ENCODE results near the gene SMAD2. TPM values are rescaled to one million over a fixed set of nuclear protein-coding genes. Genes with fewer than 3 reads are reported as not detected.

The SMAD2 gene
- total RNA-seq, 1 experiment from 2014 or later = 129 TPM

GRCh38 chr18:47975701-47976100 lies 45.2 kb upstream of the SMAD2 start:
- TF ChIP-seq REST (IDR thresholded peaks at IDR 0.05; ENCODE audit: insufficient read depth in 1 of 2, low read depth in 2 of 2, low read length in 1 of 2) (no peak), POLR2AphosphoS5 (IDR thresholded peaks at IDR 0.05; ENCODE audit: low read depth, low read length) (no peak), SIN3A (IDR thresholded peaks at IDR 0.05; ENCODE audit: borderline replicate concordance, insufficient read depth, low read depth, low read length) (no peak), TCF7L2 (IDR thresholded peaks at IDR 0.05; ENCODE audit: low read depth, low read length) (no peak), CTCF (IDR thresholded peaks at IDR 0.05) (no peak)
- Histone ChIP-seq H3K36me3 (ENCODE audit: control insufficient read depth, insufficient read depth, low read length) (no peaks in the 10 kb centered on the region), H3K4me1 (ENCODE audit: control insufficient read depth, insufficient read depth, low read length) (no peaks in the 10 kb centered on the region), H3K9me3 (ENCODE audit: control insufficient read depth, insufficient read depth, low read depth, low read length) (no peaks in the 10 kb centered on the region), H3K4me3 (ENCODE audit: low read depth in 2 of 2, low read length in 2 of 2) (no peak overlapping the region), H3K27ac (ENCODE audit: low read length) (no peak overlapping the region), H3K27me3 (ENCODE audit: control insufficient read depth, insufficient read depth, low read length) (peaks cover 2% of the 10 kb centered on the region; the same call in 1 of the 2 replicates)
- DNase-seq (ENCODE audit: low read depth, low spot score) (no peak), ATAC-seq (no peak)
- ChIA-PET CTCF (no interaction called here), POLR2A (no interaction called here)
- intact Hi-C loops (cut with micrococcal nuclease; ENCODE audit: unreplicated experiment) (no loop called here), in situ Hi-C loops (cut with HindIII; ENCODE audit: low pct_unique_long_range_greater_than_20kb, low sequenced_read_pairs) (no loop called here)
- BruUV-seq (replicated peaks) = no TSS peak

- no TSS peak for BruUV-seq (replicated peaks)
- DNase-seq (ENCODE audit: low read depth, low spot score) (no peak), ATAC-seq (no peak)
- Histone ChIP-seq H3K36me3 (ENCODE audit: control insufficient read depth, insufficient read depth, low read length) (no peaks in the 10 kb centered on the region), H3K9me3 (ENCODE audit: control insufficient read depth, insufficient read depth, low read depth, low read length) (no peaks in the 10 kb centered on the region), H3K27ac (ENCODE audit: low read length) (no peak overlapping the region), H3K27me3 (ENCODE audit: control insufficient read depth, insufficient read depth, low read length) (peaks cover 2% of the 10 kb centered on the region; the same call in 1 of the 2 replicates), H3K4me3 (ENCODE audit: low read depth in 2 of 2, low read length in 2 of 2) (no peak overlapping the region), H3K4me1 (ENCODE audit: control insufficient read depth, insufficient read depth, low read length) (no peaks in the 10 kb centered on the region)
- no peak for TF ChIP-seq TCF7L2 (IDR thresholded peaks at IDR 0.05; ENCODE audit: low read depth, low read length)
- TF ChIP-seq POLR2AphosphoS5 (IDR thresholded peaks at IDR 0.05; ENCODE audit: low read depth, low read length) = no peak
- TF ChIP-seq REST (IDR thresholded peaks at IDR 0.05; ENCODE audit: insufficient read depth in 1 of 2, low read depth in 2 of 2, low read length in 1 of 2) = no peak
- TF ChIP-seq SIN3A (IDR thresholded peaks at IDR 0.05; ENCODE audit: borderline replicate concordance, insufficient read depth, low read depth, low read length) = no peak
- no peak for TF ChIP-seq CTCF (IDR thresholded peaks at IDR 0.05)
- intact Hi-C loops (cut with micrococcal nuclease; ENCODE audit: unreplicated experiment) = no loop called here
- ChIA-PET POLR2A (no interaction called here), CTCF (no interaction called here)
- in situ Hi-C loops (cut with HindIII; ENCODE audit: low pct_unique_long_range_greater_than_20kb, low sequenced_read_pairs) = no loop called here
These were observed 44.6 kb upstream of the SMAD2 start for GRCh38 chr18:47975105-47975504.
